ENCODE measurements around the gene CMTR2.

Gene CMTR2

GRCh38 chr16:71242601-71243000, 46.6 kb downstream of the CMTR2 start:
- in situ Hi-C loops (cut with HindIII; ENCODE audit: low sequenced_read_pairs) = no loop called here
- H3K4me3 ChIP-seq (ENCODE audit: low read depth, low read length) = no peak overlapping the region
- DNase-seq (ENCODE audit: low read depth, low spot score) = no peak
- no peak for TF ChIP-seq CTCF (IDR thresholded peaks at IDR 0.05; ENCODE audit: low read depth, low read length)

GRCh38 chr16:71242036-71242435, 47.2 kb downstream of the CMTR2 start:
- TF ChIP-seq CTCF (IDR thresholded peaks at IDR 0.05; ENCODE audit: low read depth, low read length) = no peak
- in situ Hi-C loops (cut with HindIII; ENCODE audit: low sequenced_read_pairs) = no loop called here
- H3K4me3 ChIP-seq (ENCODE audit: low read depth, low read length) = no peak overlapping the region
- DNase-seq (ENCODE audit: low read depth, low spot score) = no peak
